ENCODE measurements around the gene PAX3. TPM values are rescaled to one million over a fixed set of nuclear protein-coding genes. Genes with fewer than 3 reads are reported as not detected.

PAX3 gene
- total RNA-seq, 8 experiments from 2014 or later = 0.05 to 56.1 (median 0.71) TPM

- H3K4me1 ChIP-seq (replicated peaks in 1 of 2) = peaks cover 0 to 3% of the 10 kb centered on the region in 2 donors
- in situ Hi-C loops (cut with MboI; ENCODE audit: low pct_unique_long_range_greater_than_20kb in 2 of 9, low sequenced_read_pairs in 9 of 9, unreplicated experiment in 9 of 9) = no loop called here
- peak in 7 of 8 experiments; percentile 71 to 93 (median 84) for ATAC-seq (replicated peaks in 6 of 8)
- peak overlapping the region in 1 of 5 donors; percentile 11 for H3K4me3 ChIP-seq
- WGBS, 10 experiments = 0 to 60% (median 0%) methylated on average over 1 to 6 of the region's 45 CpGs; no CpG with 5 or more reads in 3 of the 10 experiments
- H3K27ac ChIP-seq = no peak overlapping the region
Measured at GRCh38 chr2:222290736-222291484, 7.9 kb downstream of the PAX3 start.

GRCh38 chr2:222290401-222290735, 8.4 kb downstream of the PAX3 start:
- Histone ChIP-seq H3K27ac (no peak overlapping the region), H3K4me1 (replicated peaks in 1 of 2) (peaks cover 0 to 3% of the 10 kb centered on the region in 2 donors), H3K4me3 (no peak overlapping the region)
- WGBS, 10 experiments = 0 to 86% (median 0%) methylated on average over 1 to 4 of the region's 7 CpGs; no CpG with 5 or more reads in 2 of the 10 experiments
- ATAC-seq (replicated peaks in 6 of 8) = no peak
- in situ Hi-C loops (cut with MboI; ENCODE audit: low pct_unique_long_range_greater_than_20kb in 2 of 9, low sequenced_read_pairs in 9 of 9, unreplicated experiment in 9 of 9) = no loop called here

GRCh38 chr2:222289278-222290160, 9.3 kb downstream of the PAX3 start:
- in situ Hi-C loops (cut with MboI; ENCODE audit: low pct_unique_long_range_greater_than_20kb in 2 of 9, low sequenced_read_pairs in 9 of 9, unreplicated experiment in 9 of 9) = no loop called here
- ATAC-seq (replicated peaks in 6 of 8) = no peak
- H3K4me3 ChIP-seq = no peak overlapping the region
- WGBS, 10 experiments = 0 to 93% (median 2%) methylated on average over 8 to 30 of the region's 30 CpGs
- H3K4me1 ChIP-seq (replicated peaks in 1 of 2) = peaks cover 0 to 3% of the 10 kb centered on the region in 2 donors
- H3K27ac ChIP-seq = no peak overlapping the region

GRCh38 chr2:222288590-222289277, 10.1 kb downstream of the PAX3 start:
- in situ Hi-C loops (cut with MboI; ENCODE audit: low pct_unique_long_range_greater_than_20kb in 2 of 9, low sequenced_read_pairs in 9 of 9, unreplicated experiment in 9 of 9) = no loop called here
- H3K4me3 ChIP-seq = no peak overlapping the region
- H3K27ac ChIP-seq = no peak overlapping the region
- H3K4me1 ChIP-seq (replicated peaks in 1 of 2) = peaks cover 0 to 3% of the 10 kb centered on the region in 2 donors
- ATAC-seq (replicated peaks in 6 of 8) = no peak
- 0 to 82% (median 9%) methylated on average over 1 to 8 of the region's 8 CpGs for WGBS, 10 experiments

- no peak for ATAC-seq (replicated peaks in 6 of 8)
- H3K27ac ChIP-seq = no peak overlapping the region
- H3K4me3 ChIP-seq = no peak overlapping the region
- 13 to 50% (median 26%) methylated on average over 2 to 4 of the region's 4 CpGs for WGBS, 10 experiments
- in situ Hi-C loops (cut with MboI; ENCODE audit: low pct_unique_long_range_greater_than_20kb in 2 of 9, low sequenced_read_pairs in 9 of 9, unreplicated experiment in 9 of 9) = no loop called here
- peaks cover 0 to 3% of the 10 kb centered on the region in 2 donors for H3K4me1 ChIP-seq (replicated peaks in 1 of 2)
Measured at GRCh38 chr2:222287862-222288479, 10.8 kb downstream of the PAX3 start.

GRCh38 chr2:222284466-222284865, 14.3 kb downstream of the PAX3 start:
- Histone ChIP-seq H3K27ac (no peak overlapping the region), H3K4me1 (replicated peaks in 1 of 2) (no peaks in the 10 kb centered on the region), H3K4me3 (no peak overlapping the region)
- in situ Hi-C loops (cut with MboI; ENCODE audit: low pct_unique_long_range_greater_than_20kb in 2 of 9, low sequenced_read_pairs in 9 of 9, unreplicated experiment in 9 of 9) = no loop called here
- ATAC-seq (replicated peaks in 6 of 8) = no peak
- 0 to 39% (median 20%) methylated on average over 1 to 3 of the region's 3 CpGs; no CpG with 5 or more reads in 1 of the 10 experiments for WGBS, 10 experiments

- no peak for ATAC-seq (replicated peaks in 6 of 8)
- H3K4me1 ChIP-seq (replicated peaks in 1 of 2) = no peaks in the 10 kb centered on the region
- in situ Hi-C loops (cut with MboI; ENCODE audit: low pct_unique_long_range_greater_than_20kb in 2 of 9, low sequenced_read_pairs in 9 of 9, unreplicated experiment in 9 of 9) = no loop called here
- H3K27ac ChIP-seq = no peak overlapping the region
- 0 to 95% (median 31%) methylated on average over 1 to 8 of the region's 8 CpGs for WGBS, 10 experiments
- H3K4me3 ChIP-seq = no peak overlapping the region
Measured at GRCh38 chr2:222283634-222284033, 15.2 kb downstream of the PAX3 start.

GRCh38 chr2:222281506-222281905, 17.3 kb downstream of the PAX3 start:
- in situ Hi-C loops (cut with MboI; ENCODE audit: low pct_unique_long_range_greater_than_20kb in 2 of 9, low sequenced_read_pairs in 9 of 9, unreplicated experiment in 9 of 9) = no loop called here
- Histone ChIP-seq H3K4me1 (replicated peaks in 1 of 2) (no peaks in the 10 kb centered on the region), H3K4me3 (no peak overlapping the region), H3K27ac (no peak overlapping the region)
- no peak for ATAC-seq (replicated peaks in 6 of 8)

- H3K4me3 ChIP-seq = no peak overlapping the region
- in situ Hi-C loops (cut with MboI; ENCODE audit: low pct_unique_long_range_greater_than_20kb in 2 of 9, low sequenced_read_pairs in 9 of 9, unreplicated experiment in 9 of 9) = no loop called here
- H3K4me1 ChIP-seq (replicated peaks in 1 of 2) = no peaks in the 10 kb centered on the region
- 20 to 100% (median 69%) methylated on average over 1 to 3 of the region's 5 CpGs; no CpG with 5 or more reads in 1 of the 10 experiments for WGBS, 10 experiments
- H3K27ac ChIP-seq = no peak overlapping the region
- ATAC-seq (replicated peaks in 6 of 8) = no peak
Measured at GRCh38 chr2:222280795-222281194, 18.0 kb downstream of the PAX3 start.

GRCh38 chr2:222272446-222273015, 26.3 kb downstream of the PAX3 start:
- Histone ChIP-seq H3K4me3 (no peak overlapping the region), H3K4me1 (replicated peaks in 1 of 2) (peaks cover 8 to 12% of the 10 kb centered on the region in 2 donors), H3K27ac (no peak overlapping the region)
- in situ Hi-C loops (cut with MboI; ENCODE audit: low pct_unique_long_range_greater_than_20kb in 2 of 9, low sequenced_read_pairs in 9 of 9, unreplicated experiment in 9 of 9) = no loop called here
- peak in 5 of 8 experiments; percentile 54 to 70 (median 67) for ATAC-seq (replicated peaks in 6 of 8)
- 0 to 54% (median 4%) methylated on average over 1 to 4 of the region's 4 CpGs; no CpG with 5 or more reads in 1 of the 10 experiments for WGBS, 10 experiments

- 0 to 81% (median 42%) methylated on average over 1 to 5 of the region's 5 CpGs for WGBS, 10 experiments
- in situ Hi-C loops (cut with MboI; ENCODE audit: low pct_unique_long_range_greater_than_20kb in 2 of 9, low sequenced_read_pairs in 9 of 9, unreplicated experiment in 9 of 9) = no loop called here
- Histone ChIP-seq H3K4me1 (replicated peaks in 1 of 2) (peaks cover 8 to 12% of the 10 kb centered on the region in 2 donors), H3K27ac (no peak overlapping the region), H3K4me3 (no peak overlapping the region)
- ATAC-seq (replicated peaks in 6 of 8) = no peak
Measured at GRCh38 chr2:222271854-222272253, 26.9 kb downstream of the PAX3 start.

- in situ Hi-C loops (cut with MboI; ENCODE audit: low pct_unique_long_range_greater_than_20kb in 2 of 9, low sequenced_read_pairs in 9 of 9, unreplicated experiment in 9 of 9) = no loop called here
- Histone ChIP-seq H3K4me3 (no peak overlapping the region), H3K4me1 (replicated peaks in 1 of 2) (peaks cover 8 to 12% of the 10 kb centered on the region in 2 donors), H3K27ac (no peak overlapping the region)
- no peak for ATAC-seq (replicated peaks in 6 of 8)
- 27 to 77% (median 42%) methylated on average over 1 to 3 of the region's 3 CpGs; no CpG with 5 or more reads in 3 of the 10 experiments for WGBS, 10 experiments
Measured at GRCh38 chr2:222270396-222270795, 28.4 kb downstream of the PAX3 start.
